ENCODE measurements around the gene GALNT17.

GALNT17 gene

GRCh38 chr7:71286924-71287323 lies 155.0 kb downstream of the GALNT17 start:
- no peak for DNase-seq

GRCh38 chr7:71290452-71290851 lies 158.5 kb downstream of the GALNT17 start:
- no peak for DNase-seq

- no peak for DNase-seq
These were observed 166.4 kb downstream of the GALNT17 start for GRCh38 chr7:71298378-71298777.

GRCh38 chr7:71300086-71300485 lies 168.1 kb downstream of the GALNT17 start:
- DNase-seq: no peak

GRCh38 chr7:71300603-71301002 lies 168.7 kb downstream of the GALNT17 start:
- no peak for DNase-seq

GRCh38 chr7:71301167-71301566 lies 169.2 kb downstream of the GALNT17 start:
- no peak for DNase-seq

GRCh38 chr7:71303566-71303965 lies 171.6 kb downstream of the GALNT17 start:
- no peak for DNase-seq

- no peak for DNase-seq
These were observed 176.2 kb downstream of the GALNT17 start for GRCh38 chr7:71308096-71308495.

GRCh38 chr7:71311576-71311975 lies 179.6 kb downstream of the GALNT17 start:
- no peak for DNase-seq

- no peak for DNase-seq
These were observed 181.0 kb downstream of the GALNT17 start for GRCh38 chr7:71312755-71313490.

- DNase-seq: no peak
These were observed 181.6 kb downstream of the GALNT17 start for GRCh38 chr7:71313553-71313952.

- DNase-seq: no peak
These were observed 189.0 kb downstream of the GALNT17 start for GRCh38 chr7:71320916-71321315.

GRCh38 chr7:71322201-71322600 lies 190.3 kb downstream of the GALNT17 start:
- no peak for DNase-seq

GRCh38 chr7:71323726-71324125 lies 191.8 kb downstream of the GALNT17 start:
- no peak for DNase-seq

- no peak for DNase-seq
These were observed 193.2 kb downstream of the GALNT17 start for GRCh38 chr7:71325151-71325550.

GRCh38 chr7:71326595-71326994 lies 194.7 kb downstream of the GALNT17 start:
- no peak for DNase-seq

- no peak for DNase-seq
These were observed 196.0 kb downstream of the GALNT17 start for GRCh38 chr7:71327946-71328345.

- no peak for DNase-seq
These were observed 197.2 kb downstream of the GALNT17 start for GRCh38 chr7:71329030-71329660.

- DNase-seq: no peak
These were observed 200.3 kb downstream of the GALNT17 start for GRCh38 chr7:71332207-71332606.

GRCh38 chr7:71334541-71334940 lies 202.6 kb downstream of the GALNT17 start:
- DNase-seq: no peak

GRCh38 chr7:71338866-71339265 lies 206.9 kb downstream of the GALNT17 start:
- DNase-seq: no peak

- no peak for DNase-seq
These were observed 208.0 kb downstream of the GALNT17 start for GRCh38 chr7:71339924-71340323.

- DNase-seq: no peak
These were observed 210.3 kb downstream of the GALNT17 start for GRCh38 chr7:71342202-71342601.

- no peak for DNase-seq
These were observed 211.1 kb downstream of the GALNT17 start for GRCh38 chr7:71343039-71343438.

- DNase-seq: no peak
These were observed 211.9 kb downstream of the GALNT17 start for GRCh38 chr7:71343892-71344291.

Measured in activated CD4-positive, alpha-beta T cell treated with anti-CD3 and anti-CD28 coated beads for 48 hours (primary cell).